Brain microvascular endothelial cell (primary cell): Measurements from ENCODE around the gene PLXNB1.

Experiments used
- DNase-seq: peaks from one replicate; pipeline ENCODE4 v3.0.0-alpha.2; 2020
- H3K27ac ChIP-seq: fragments of 250-450 bp; sonication (Bioruptor Pico); 2 replicates; pipeline ENCODE4 v1.5.1; 2020; ENCODE audit warnings: mild to moderate bottlenecking, moderate library complexity
- H3K27me3 ChIP-seq: fragments of 250-450 bp; sonication (Bioruptor Pico); replicated peaks from 2 replicates; pipeline ENCODE4 v1.5.1; 2020; ENCODE audit warnings: mild to moderate bottlenecking
- H3K36me3 ChIP-seq: fragments of 250-450 bp; sonication (Bioruptor Pico); replicated peaks from 2 replicates; pipeline ENCODE4 v1.5.1; 2020; ENCODE audit warnings: mild to moderate bottlenecking
- H3K4me3 ChIP-seq: 2 replicates; pipeline ENCODE4 v1.5.1; 2011; ENCODE audit warnings: low read depth, mild to moderate bottlenecking, control low read depth, low read length, moderate library complexity
- CTCF ChIP-seq: IDR thresholded peaks from 2 replicates; pipeline ENCODE4 v1.5.1; 2011; ENCODE audit warnings: low read depth, mild to moderate bottlenecking, moderate library complexity, low read length, control low read depth, inconsistent platforms; ENCODE audit errors: missing control alignments
- in situ Hi-C: cut with HindIII; loops from 2 replicates; pipeline ENCODE4 v1.10.0; 2017; ENCODE audit warnings: low sequenced_read_pairs, low pct_ligation_motif_present

Gene PLXNB1

GRCh38 chr3:48435223-48435595 is 5.3 kb upstream of the PLXNB1 start:
- H3K27ac ChIP-seq, result no peak overlapping the region
- TF ChIP-seq CTCF, result no peak

DNA sequence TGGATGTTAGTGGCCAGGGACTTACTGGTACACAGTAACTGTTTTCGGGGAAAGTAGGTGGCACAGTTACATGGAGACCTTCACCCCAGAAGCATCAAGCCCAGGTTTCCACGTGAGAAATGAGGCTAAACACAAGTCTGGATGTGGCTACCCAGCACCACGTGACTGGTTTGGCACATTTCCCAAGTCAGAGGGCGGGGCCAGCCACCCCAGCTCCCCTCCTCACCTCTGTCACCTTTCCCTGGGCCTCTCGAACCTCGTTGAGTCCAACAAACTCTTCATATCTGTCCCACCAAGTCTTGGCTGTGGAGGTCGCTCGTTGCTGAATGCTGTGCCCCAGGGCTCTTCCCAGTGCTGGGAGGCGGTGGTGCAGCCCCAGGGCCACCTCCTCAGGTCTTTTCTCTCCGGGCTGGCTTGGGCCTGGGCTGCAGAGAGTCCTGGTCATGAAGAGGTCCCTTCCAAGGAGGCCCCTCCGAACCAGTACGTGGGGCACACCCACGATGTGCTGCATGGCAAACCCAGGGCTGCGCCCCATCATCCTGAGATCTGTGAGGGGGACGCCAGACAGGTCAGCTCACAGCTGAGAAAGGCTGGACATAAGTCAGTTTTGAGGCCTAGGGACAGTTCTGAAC is 4.8 kb upstream of the PLXNB1 start:
- Histone ChIP-seq H3K27ac (no peak overlapping the region), H3K4me3 (no peak overlapping the region), H3K36me3 (peaks cover 2% of the 10 kb centered on the region), H3K27me3 (no peaks in the 10 kb centered on the region)
- TF ChIP-seq CTCF, result no peak
- in situ Hi-C loops, result loop anchor here (25.0 kb wide), 1 partner anchor 172 kb away; no protein-coding TSS in a partner anchor
- DNase-seq, result no peak

More at GRCh38 chr3:48435223-48435595, 5.3 kb upstream of the PLXNB1 start:
- DNase-seq, result no peak
- peaks cover 2% of the 10 kb centered on the region for H3K36me3 ChIP-seq
- H3K27me3 ChIP-seq, result no peaks in the 10 kb centered on the region
- no peak overlapping the region for H3K4me3 ChIP-seq
- in situ Hi-C loops, result loop anchor here (25.0 kb wide), 1 partner anchor 173 kb away; no protein-coding TSS in a partner anchor

GRCh38 chr3:48433472-48434118 is 3.7 kb upstream of the PLXNB1 start:
- Histone ChIP-seq H3K36me3 (peaks cover 2% of the 10 kb centered on the region), H3K27me3 (no peaks in the 10 kb centered on the region), H3K4me3 (no peak overlapping the region), H3K27ac (no peak overlapping the region)
- in situ Hi-C loops, result loop anchor here (25.0 kb wide), 1 partner anchor 171 kb away; no protein-coding TSS in a partner anchor
- TF ChIP-seq CTCF, result no peak
- no peak for DNase-seq

DNA sequence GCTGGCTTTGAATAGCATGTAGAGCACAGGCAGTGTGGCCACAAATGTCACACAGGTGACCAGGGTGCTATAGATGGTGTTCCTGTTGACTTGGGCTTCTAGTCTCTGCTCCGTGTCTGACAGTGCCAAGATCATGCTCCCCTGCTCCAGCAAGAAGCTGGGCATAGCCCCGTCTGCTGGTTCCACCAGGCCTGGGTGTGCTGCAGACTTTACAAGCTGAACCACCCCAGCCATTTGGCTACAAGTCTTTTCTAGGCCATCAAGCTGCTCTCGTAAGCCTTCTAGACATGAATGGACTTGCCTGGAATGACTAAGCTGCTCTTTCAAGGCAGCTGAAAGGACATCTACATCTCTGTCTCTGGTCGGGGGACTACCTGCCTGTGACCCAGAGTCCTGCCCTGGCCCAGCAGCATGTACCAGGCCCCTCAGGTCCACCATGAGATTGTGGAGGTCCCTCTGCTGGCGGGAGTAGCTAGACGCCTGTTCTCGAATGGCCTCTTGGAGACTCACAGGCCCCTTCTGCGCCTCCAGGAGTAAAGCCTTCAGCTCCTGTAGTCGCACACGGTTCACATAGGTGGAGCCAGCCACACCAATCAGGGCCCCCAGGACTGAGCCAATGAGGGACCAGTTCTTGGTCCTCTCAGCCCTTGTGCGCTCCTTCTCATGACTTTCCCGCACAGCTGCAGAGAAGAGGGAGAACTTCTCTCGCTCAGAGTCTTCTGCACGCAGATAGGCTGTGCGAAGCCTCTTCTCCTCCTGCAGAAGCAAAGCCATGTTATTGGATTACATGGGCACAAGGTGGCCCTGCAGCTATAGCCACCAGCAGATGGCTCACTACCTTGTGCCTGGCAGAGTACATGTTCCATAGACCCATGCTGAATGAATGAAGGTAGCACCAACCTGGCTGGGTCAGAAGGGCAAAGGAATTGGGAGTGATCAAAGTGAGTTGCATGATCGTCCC is 2.8 kb upstream of the PLXNB1 start:
- DNase-seq, result no peak
- H3K27me3 ChIP-seq, result no peaks in the 10 kb centered on the region
- no peak overlapping the region for H3K27ac ChIP-seq
- in situ Hi-C loops, result loop anchor here (25.0 kb wide), 1 partner anchor 170 kb away; no protein-coding TSS in a partner anchor
- peaks cover 2% of the 10 kb centered on the region for H3K36me3 ChIP-seq
- no peak overlapping the region for H3K4me3 ChIP-seq
- TF ChIP-seq CTCF, result peak; percentile 29

- Histone ChIP-seq H3K4me3 (no peak overlapping the region), H3K36me3 (peaks cover 2% of the 10 kb centered on the region), H3K27me3 (no peaks in the 10 kb centered on the region), H3K27ac (no peak overlapping the region)
- TF ChIP-seq CTCF, result no peak
- no peak for DNase-seq
- in situ Hi-C loops, result loop anchor here (25.0 kb wide), 1 partner anchor 169 kb away; no protein-coding TSS in a partner anchor
Observed at GRCh38 chr3:48431224-48432029, 1.5 kb upstream of the PLXNB1 start.
